Effector memory CD4-positive, alpha-beta T cell (primary cell): ENCODE measurements around the gene ZNF248.
"Not testable (repeated sequence)": the region's sequence is repeated elsewhere in the genome, so short reads cannot be mapped to it uniquely, and the experiment has no call there.

Experiments
- DNase-seq, 3 donors: peaks; one replicate each; pipeline ENCODE4 v3.0.0-alpha.2; 2020
- H3K27ac ChIP-seq: 2 replicates; pipeline ENCODE4 v1.7.0; 2013; ENCODE audit warnings: mild to moderate bottlenecking, low read length, moderate library complexity; ENCODE audit not compliant: insufficient read depth, poor library complexity, severe bottlenecking
- H3K27me3 ChIP-seq: replicated peaks from 2 replicates; pipeline ENCODE4 v1.7.0; 2013; ENCODE audit warnings: mild to moderate bottlenecking, low read length; ENCODE audit not compliant: insufficient read depth, control insufficient read depth, poor library complexity, severe bottlenecking
- H3K36me3 ChIP-seq: 2 replicates; pipeline ENCODE4 v1.7.0; 2013; ENCODE audit warnings: mild to moderate bottlenecking, low read length, moderate library complexity; ENCODE audit not compliant: control insufficient read depth, insufficient read depth
- H3K4me1 ChIP-seq: 2 replicates; pipeline ENCODE4 v1.7.0; 2013; ENCODE audit warnings: low read length, mild to moderate bottlenecking; ENCODE audit not compliant: control insufficient read depth, insufficient read depth, poor library complexity, severe bottlenecking
- H3K4me3 ChIP-seq: 2 replicates; pipeline ENCODE4 v1.7.0; 2013; ENCODE audit warnings: low read length, low read depth, mild to moderate bottlenecking; ENCODE audit not compliant: insufficient read depth, poor library complexity, severe bottlenecking
- H3K9me3 ChIP-seq: 2 replicates; pipeline ENCODE4 v1.7.0; 2013; ENCODE audit warnings: mild to moderate bottlenecking, low read length, moderate library complexity; ENCODE audit not compliant: control insufficient read depth

Gene ZNF248

DNA sequence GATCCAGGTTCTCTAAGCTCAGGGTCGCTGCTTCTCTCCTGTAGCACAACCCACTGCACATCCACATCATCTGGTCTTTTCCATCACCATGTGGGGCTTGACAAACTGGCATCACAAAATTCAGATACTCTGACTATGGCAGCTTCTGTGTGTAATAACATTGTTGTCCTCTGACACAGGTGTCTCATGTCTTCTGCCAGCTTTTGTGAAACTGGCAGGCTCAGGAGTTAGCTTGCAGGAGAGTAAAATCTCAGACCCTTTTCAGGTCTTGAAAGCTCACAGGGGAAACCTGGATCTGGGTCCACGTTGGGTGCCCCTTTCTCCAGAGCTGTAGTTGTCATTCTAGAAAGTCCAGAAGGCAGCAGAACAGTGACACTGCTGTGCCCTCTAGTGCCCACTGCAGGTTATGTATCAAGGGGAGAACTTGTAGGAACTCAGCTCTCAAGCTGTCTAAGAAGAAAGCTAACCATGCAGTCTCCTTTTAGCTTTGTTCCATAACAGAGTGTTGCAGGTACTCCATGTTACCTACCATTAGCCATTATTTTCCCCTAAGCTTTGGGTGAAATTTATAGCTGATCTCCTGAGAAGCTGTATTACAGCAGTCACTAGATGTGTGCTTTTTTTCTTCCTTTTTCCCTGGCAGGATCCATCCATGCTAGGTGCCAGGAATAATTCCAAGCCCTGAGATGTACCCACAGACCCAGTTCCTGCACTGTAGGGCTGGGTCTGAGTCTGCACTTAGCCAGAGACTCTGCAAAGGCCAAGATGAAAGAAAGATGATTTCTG is 102.7 kb downstream of the ZNF248 start:
- no peak for DNase-seq
- Histone ChIP-seq H3K27ac (no peak overlapping the region), H3K36me3 (no peaks in the 10 kb centered on the region)

DNA sequence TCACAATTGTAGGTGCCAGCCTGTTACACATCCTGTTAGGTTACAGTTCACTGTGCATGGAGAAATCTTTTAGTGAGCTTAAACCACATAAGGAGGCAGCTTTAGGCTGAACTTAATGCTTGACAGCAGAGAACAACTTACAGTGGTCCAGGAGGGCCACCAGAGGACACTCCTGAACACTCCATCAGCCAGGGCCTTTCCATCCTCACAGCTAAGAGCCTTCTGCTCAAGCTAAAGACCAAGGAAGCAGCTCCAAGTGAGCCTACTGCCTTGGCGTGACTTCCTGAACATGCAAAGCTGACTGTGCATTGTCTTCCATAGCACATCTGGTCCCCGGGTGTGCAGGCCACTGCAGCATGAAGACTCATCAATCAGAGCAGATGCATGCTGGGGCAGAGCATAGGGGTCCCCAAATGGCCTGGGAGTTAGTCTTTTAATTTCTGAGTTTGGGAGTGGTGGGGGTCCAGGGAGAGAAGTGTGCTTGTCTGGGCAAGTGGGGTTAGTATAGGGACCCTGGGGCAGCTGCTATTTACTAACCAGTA is 105.0 kb downstream of the ZNF248 start:
- H3K4me1 ChIP-seq = no peaks in the 10 kb centered on the region
- H3K27me3 ChIP-seq = no peaks in the 10 kb centered on the region
- DNase-seq = no peak
- H3K9me3 ChIP-seq = peaks cover 5% of the 10 kb centered on the region
- no peak overlapping the region for H3K27ac ChIP-seq
- H3K4me3 ChIP-seq = no peak overlapping the region
- H3K36me3 ChIP-seq = no peaks in the 10 kb centered on the region

More for the DNA sequence above, 102.7 kb downstream of the ZNF248 start:
- H3K9me3 ChIP-seq = peaks cover 5% of the 10 kb centered on the region
- no peak overlapping the region for H3K4me3 ChIP-seq
- H3K4me1 ChIP-seq = no peaks in the 10 kb centered on the region
- no peaks in the 10 kb centered on the region for H3K27me3 ChIP-seq

DNA sequence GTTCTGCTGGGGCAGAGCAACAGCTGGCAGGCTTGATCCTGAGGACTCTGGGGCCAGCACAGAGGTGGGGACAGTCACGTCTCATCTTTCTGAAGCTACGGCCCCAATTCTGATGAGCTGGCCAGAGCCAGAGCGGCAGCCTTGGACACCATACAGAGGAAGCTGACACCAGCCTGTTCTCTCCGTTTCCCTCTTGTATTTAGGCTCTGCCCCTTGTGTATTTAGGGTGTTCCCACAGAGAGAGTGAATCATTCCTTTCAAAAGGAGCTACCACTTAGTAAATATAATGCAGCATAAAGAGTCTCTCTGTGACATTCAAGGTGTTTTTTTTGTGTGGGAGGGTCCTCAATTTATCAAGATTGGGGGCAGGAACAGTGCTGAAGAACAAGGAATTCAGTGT is 109.2 kb downstream of the ZNF248 start:
- Histone ChIP-seq H3K27me3 (no peaks in the 10 kb centered on the region), H3K4me1 (no peaks in the 10 kb centered on the region), H3K36me3 (no peaks in the 10 kb centered on the region), H3K27ac (no peak overlapping the region), H3K9me3 (no peaks in the 10 kb centered on the region), H3K4me3 (no peak overlapping the region)
- DNase-seq = no peak

DNA sequence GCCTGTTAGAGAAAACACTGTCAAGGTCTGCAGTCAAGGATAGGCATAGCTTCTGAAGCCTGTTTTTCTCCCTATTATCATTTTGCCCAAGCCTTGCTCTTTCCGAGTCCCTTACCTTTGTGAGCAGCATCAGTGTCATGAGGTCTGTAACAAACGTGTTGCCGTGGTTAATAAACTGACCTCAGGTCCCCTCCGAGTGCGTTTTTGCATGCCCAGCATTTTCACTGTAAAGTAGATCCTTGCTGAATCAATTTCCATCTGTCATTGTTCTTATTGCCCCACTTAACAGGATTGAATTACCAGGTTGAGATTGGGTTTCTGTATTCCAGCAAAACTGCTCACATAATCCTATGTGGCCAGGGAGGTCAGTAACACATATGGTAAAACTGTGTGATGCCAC is 110.3 kb downstream of the ZNF248 start:
- no peak for DNase-seq
- H3K36me3 ChIP-seq = no peaks in the 10 kb centered on the region
- H3K27me3 ChIP-seq = no peaks in the 10 kb centered on the region
- no peaks in the 10 kb centered on the region for H3K9me3 ChIP-seq
- no peaks in the 10 kb centered on the region for H3K4me1 ChIP-seq
- H3K27ac ChIP-seq = no peak overlapping the region
- H3K4me3 ChIP-seq = no peak overlapping the region

DNA sequence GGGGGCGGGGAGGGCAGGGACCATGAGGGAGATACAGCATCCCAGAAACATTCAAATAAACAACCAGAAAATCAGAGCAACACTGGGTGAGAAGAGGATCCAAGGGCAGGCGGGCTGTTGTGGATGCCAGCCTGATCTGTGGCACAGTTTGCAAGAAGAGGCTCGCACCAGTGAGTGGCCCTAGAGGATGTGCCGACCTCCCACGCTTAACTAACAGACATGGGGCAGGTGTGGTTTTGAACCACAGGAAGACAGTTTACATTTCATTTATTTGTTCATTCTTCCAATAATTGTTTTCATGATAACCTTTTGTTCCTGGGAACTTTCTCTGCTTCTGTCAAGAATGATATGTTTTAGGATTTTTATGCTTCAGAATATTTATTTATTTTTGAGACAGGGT is 115.6 kb downstream of the ZNF248 start:
- H3K4me1 ChIP-seq = no peaks in the 10 kb centered on the region
- DNase-seq = no peak
- no peaks in the 10 kb centered on the region for H3K9me3 ChIP-seq
- no peaks in the 10 kb centered on the region for H3K27me3 ChIP-seq
- H3K36me3 ChIP-seq = no peaks in the 10 kb centered on the region
- no peak overlapping the region for H3K4me3 ChIP-seq
- H3K27ac ChIP-seq = no peak overlapping the region

- no peak for DNase-seq
- Histone ChIP-seq H3K27me3 (no peaks in the 10 kb centered on the region), H3K27ac (no peak overlapping the region), H3K4me3 (no peak overlapping the region), H3K9me3 (no peaks in the 10 kb centered on the region), H3K36me3 (no peaks in the 10 kb centered on the region), H3K4me1 (no peaks in the 10 kb centered on the region)
Measured at GRCh38 chr10:37739181-37739580, 118.2 kb downstream of the ZNF248 start.

DNA sequence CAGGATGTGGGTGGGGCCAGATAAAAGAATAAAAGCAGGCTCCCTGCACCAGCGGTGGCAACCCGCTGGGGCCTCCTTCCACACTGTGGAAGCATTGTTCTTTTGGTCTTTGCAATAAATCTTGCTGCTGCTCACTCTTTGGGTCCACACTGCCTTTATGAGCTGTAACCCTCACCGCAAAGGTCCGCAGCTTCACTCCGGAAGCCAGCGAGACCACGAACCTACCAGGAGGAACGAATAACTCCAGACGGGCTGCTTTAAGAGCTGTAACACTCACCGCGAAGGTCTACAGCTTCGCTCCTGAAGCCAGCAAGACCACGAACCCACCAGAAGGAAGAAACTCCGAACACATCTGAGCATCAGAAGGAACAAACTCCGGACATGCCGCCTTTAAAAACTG is 119.2 kb downstream of the ZNF248 start:
- not testable (repeated sequence) for H3K4me3 ChIP-seq, DNase-seq, H3K9me3 ChIP-seq

DNA sequence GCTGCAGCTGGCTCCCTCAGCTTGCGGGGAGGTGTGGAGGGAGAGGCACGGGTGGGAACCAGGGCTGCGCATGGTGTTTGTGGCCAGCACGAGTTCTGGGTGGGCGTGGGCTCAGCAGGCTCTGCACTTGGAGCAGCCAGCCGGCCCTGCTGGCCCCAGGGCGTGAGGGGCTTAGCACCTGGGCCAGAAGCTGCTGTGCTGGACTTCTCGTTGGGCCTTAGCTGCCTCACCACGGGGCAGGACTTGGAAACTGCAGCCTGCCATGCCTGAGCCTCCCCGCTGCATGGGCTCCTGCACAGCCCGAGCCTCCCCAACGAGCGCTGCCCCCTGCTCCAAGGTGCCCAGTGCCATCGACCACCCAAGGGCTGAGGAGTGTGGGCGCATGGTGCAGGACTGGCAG is 120.1 kb downstream of the ZNF248 start:
- DNase-seq = no peak
- H3K9me3 ChIP-seq = no peaks in the 10 kb centered on the region
- H3K36me3 ChIP-seq = no peaks in the 10 kb centered on the region

More for the DNA sequence above, 119.2 kb downstream of the ZNF248 start:
- not testable (repeated sequence) for H3K27me3 ChIP-seq, H3K27ac ChIP-seq, H3K4me1 ChIP-seq, H3K36me3 ChIP-seq

GRCh38 chr10:37736120-37736519 is 121.3 kb downstream of the ZNF248 start:
- no peak for DNase-seq
- H3K27me3 ChIP-seq = no peaks in the 10 kb centered on the region
- H3K4me1 ChIP-seq = no peaks in the 10 kb centered on the region
- no peaks in the 10 kb centered on the region for H3K9me3 ChIP-seq
- no peak overlapping the region for H3K4me3 ChIP-seq
- H3K27ac ChIP-seq = no peak overlapping the region
- H3K36me3 ChIP-seq = no peaks in the 10 kb centered on the region

More for the DNA sequence above, 120.1 kb downstream of the ZNF248 start:
- no peak overlapping the region for H3K27ac ChIP-seq
- H3K4me1 ChIP-seq = no peaks in the 10 kb centered on the region
- H3K27me3 ChIP-seq = no peaks in the 10 kb centered on the region
- no peak overlapping the region for H3K4me3 ChIP-seq

DNA sequence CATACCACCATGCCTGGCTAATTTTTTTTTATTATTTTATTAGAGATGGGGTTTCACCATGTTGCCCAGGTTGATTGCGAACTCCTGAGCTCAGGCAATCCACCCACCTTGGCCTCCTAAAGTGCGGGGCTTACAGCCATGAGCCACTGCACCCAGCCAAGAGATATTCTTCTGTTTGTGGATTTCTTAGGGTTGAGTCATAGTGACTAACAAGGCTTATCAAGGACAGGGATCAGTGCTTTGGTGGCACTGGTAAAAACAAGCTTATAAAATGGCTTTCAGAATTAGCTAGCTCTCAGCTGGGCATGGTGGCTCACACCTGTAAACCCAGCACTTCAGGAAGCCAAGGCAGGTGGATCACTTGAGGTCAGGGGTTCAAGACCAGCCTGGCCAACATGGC is 122.4 kb downstream of the ZNF248 start:
- Histone ChIP-seq H3K4me1 (no peaks in the 10 kb centered on the region), H3K36me3 (no peaks in the 10 kb centered on the region), H3K9me3 (no peaks in the 10 kb centered on the region), H3K27ac (no peak overlapping the region), H3K4me3 (no peak overlapping the region), H3K27me3 (no peaks in the 10 kb centered on the region)
- DNase-seq = no peak
